Left lung (tissue), 10 donors: ENCODE data around the gene USP10. TPM values are rescaled to one million over a fixed set of nuclear protein-coding genes. Genes with fewer than 3 reads are reported as not detected.

Source experiments
- ATAC-seq: fragments of 200-7000 bp; cut with Tn5 transposase; one replicate; pipeline ENCODE4 v1.9.1; 2020; ENCODE audit warnings: moderate library complexity
- DNase-seq, 4 donors: peaks; one replicate each; pipeline ENCODE4 v3.0.0-alpha.2; 2013 to 2020
- H3K27ac ChIP-seq, 2 donors: fragments of 200-600 bp; sonication (generic) in 1 of 2; one replicate each; pipeline versions ENCODE4 v1.5.0 to v1.8.0; 2020 to 2021
- H3K27me3 ChIP-seq, 2 donors: fragments of 200-600 bp; sonication (generic) in 1 of 2; one replicate each; pipeline versions ENCODE4 v1.5.0 to v1.8.0; 2020 to 2021
- H3K36me3 ChIP-seq, 2 donors: fragments of 200-600 bp; sonication (generic) in 1 of 2; one replicate each; pipeline versions ENCODE4 v1.5.0 to v1.8.0; 2020 to 2021
- H3K4me1 ChIP-seq, 2 donors: fragments of 200-600 bp; one replicate each; pipeline ENCODE4 v1.8.0; 2021
- H3K4me3 ChIP-seq, 2 donors: fragments of 200-600 bp; sonication (generic) in 1 of 2; one replicate each; pipeline versions ENCODE4 v1.5.0 to v1.8.0; 2020 to 2021; ENCODE audit warnings: mild to moderate bottlenecking in 1 of 2
- H3K9me3 ChIP-seq, 2 donors: fragments of 200-600 bp; sonication (generic) in 1 of 2; one replicate each; pipeline versions ENCODE4 v1.5.0 to v1.8.0; 2020 to 2021
- intact Hi-C, 2 donors: fragments of 100-400 bp; cut with DNase I; formaldehyde crosslinking; loops; one replicate each; pipeline versions ENCODE4 v1.11.2 to v1.14.2; 2022
- polyA plus RNA-seq, 6 donors: library from polyadenylated mRNA; unstranded; fragments of 120-200 nt; gene quantifications; one replicate each; pipeline ENCODE4 v1.2.1, GENCODE V29; 2013; ENCODE audit not compliant: insufficient read length in 6 of 6
- total RNA-seq, 2 donors: library from RNA; stranded (reverse); fragmentation: NEBNext Ultra II Directional; extraction: Animal tissue kit (Norgen Biotek cat#: 25700); gene quantifications; one replicate each; pipeline ENCODE4 v1.2.1, GENCODE V29; 2021
- TF ChIP-seq, protein P1 (sequence below), 2 donors: fragments of 200-600 bp; sonication (generic) in 1 of 2; IDR thresholded peaks; one replicate each; pipeline versions ENCODE4 v1.5.0 to v1.8.0; 2021; ENCODE audit warnings: antibody characterized with exemption in 2 of 2
- donor health status: DM: no; HTN: yes; CAD: no.
- donor health status: DM: no; HTN: no; CAD: no.

The USP10 gene
- total and polyA plus RNA-seq, 8 donors: 57.4 to 102 (median 87.8) TPM

DNA sequence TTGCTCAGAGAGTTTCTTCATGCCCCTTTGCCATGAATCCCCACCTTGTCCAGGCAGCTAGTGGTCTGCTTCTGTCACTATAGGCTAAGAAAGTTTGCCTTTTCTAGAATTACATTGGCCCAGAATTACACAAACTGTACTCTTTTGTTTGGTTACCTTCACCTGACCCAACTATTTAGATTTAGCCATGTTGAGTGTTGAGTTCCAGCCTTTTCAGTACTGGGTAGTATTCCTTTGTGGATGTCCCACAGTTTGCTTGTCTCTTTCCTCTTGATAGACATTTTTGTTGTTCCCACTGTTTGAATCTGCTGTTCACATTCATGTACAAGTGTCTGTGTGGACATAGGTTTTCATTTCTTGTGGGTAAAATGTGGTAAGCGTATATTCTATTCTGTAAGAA is 22.3 kb downstream of the USP10 start:
- no peak for ATAC-seq
- peaks cover 21 to 70% of the 10 kb centered on the region in 2 donors for H3K4me1 ChIP-seq
- intact Hi-C loops: loop anchor here in 1 of 2 donors (10.0 kb wide), 2 partner anchors 47 to 197 kb away; no protein-coding TSS in a partner anchor

DNA sequence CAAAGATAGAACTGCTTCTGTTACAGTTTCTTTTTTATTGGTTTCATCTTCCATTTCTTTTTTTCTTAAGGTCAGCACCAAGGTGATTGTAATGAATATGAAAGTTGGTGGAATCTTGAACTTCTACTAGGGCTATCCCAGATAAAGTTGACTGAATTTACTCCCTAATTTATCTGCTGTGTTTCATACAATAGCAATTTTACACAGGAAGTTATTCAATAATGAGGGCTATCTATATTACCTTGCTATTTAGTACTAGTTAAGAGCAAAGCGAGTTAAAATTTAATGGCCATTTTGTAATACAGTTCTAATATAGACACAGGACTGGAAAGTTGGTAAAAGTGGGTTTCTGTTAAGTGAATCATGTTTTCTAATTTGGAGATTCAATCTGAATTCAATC is 24.1 kb downstream of the USP10 start:
- Histone ChIP-seq H3K4me1 (peaks cover 21 to 68% of the 10 kb centered on the region in 2 donors), H3K9me3 (no peaks in the 10 kb centered on the region), H3K27ac (no peak overlapping the region), H3K27me3 (no peaks in the 10 kb centered on the region), H3K36me3 (peaks cover 0 to 7% of the 10 kb centered on the region in 2 donors), H3K4me3 (no peak overlapping the region)
- intact Hi-C loops: loop anchor here in 1 of 2 donors (10.0 kb wide), 2 partner anchors 49 to 199 kb away; no protein-coding TSS in a partner anchor
- DNase-seq: no peak
- ATAC-seq: no peak
- TF ChIP-seq, protein P1, sequence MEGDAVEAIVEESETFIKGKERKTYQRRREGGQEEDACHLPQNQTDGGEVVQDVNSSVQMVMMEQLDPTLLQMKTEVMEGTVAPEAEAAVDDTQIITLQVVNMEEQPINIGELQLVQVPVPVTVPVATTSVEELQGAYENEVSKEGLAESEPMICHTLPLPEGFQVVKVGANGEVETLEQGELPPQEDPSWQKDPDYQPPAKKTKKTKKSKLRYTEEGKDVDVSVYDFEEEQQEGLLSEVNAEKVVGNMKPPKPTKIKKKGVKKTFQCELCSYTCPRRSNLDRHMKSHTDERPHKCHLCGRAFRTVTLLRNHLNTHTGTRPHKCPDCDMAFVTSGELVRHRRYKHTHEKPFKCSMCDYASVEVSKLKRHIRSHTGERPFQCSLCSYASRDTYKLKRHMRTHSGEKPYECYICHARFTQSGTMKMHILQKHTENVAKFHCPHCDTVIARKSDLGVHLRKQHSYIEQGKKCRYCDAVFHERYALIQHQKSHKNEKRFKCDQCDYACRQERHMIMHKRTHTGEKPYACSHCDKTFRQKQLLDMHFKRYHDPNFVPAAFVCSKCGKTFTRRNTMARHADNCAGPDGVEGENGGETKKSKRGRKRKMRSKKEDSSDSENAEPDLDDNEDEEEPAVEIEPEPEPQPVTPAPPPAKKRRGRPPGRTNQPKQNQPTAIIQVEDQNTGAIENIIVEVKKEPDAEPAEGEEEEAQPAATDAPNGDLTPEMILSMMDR (IDR thresholded peaks at IDR 0.05): no peak

More for the DNA sequence above, 22.3 kb downstream of the USP10 start:
- Histone ChIP-seq H3K27me3 (no peaks in the 10 kb centered on the region), H3K27ac (no peak overlapping the region), H3K4me3 (no peak overlapping the region), H3K36me3 (peaks cover 0 to 7% of the 10 kb centered on the region in 2 donors), H3K9me3 (no peaks in the 10 kb centered on the region)
- TF ChIP-seq, protein P1 (IDR thresholded peaks at IDR 0.05): no peak
- no peak for DNase-seq

GRCh38 chr16:84724606-84725309 is 25.0 kb downstream of the USP10 start:
- DNase-seq: no peak
- Histone ChIP-seq H3K4me1 (peaks cover 22 to 68% of the 10 kb centered on the region in 2 donors), H3K27me3 (no peaks in the 10 kb centered on the region), H3K9me3 (no peaks in the 10 kb centered on the region), H3K36me3 (peaks cover 0 to 7% of the 10 kb centered on the region in 2 donors), H3K4me3 (no peak overlapping the region), H3K27ac (no peak overlapping the region)
- TF ChIP-seq, protein P1 (IDR thresholded peaks at IDR 0.05): no peak
- no peak for ATAC-seq
- intact Hi-C loops: loop anchor here in 1 of 2 donors (5.0 to 10.0 kb wide), 3 partner anchors 50 to 200 kb away; no protein-coding TSS in a partner anchor

GRCh38 chr16:84725481-84726078 is 25.8 kb downstream of the USP10 start:
- Histone ChIP-seq H3K27ac (no peak overlapping the region), H3K9me3 (no peaks in the 10 kb centered on the region), H3K4me3 (no peak overlapping the region), H3K27me3 (no peaks in the 10 kb centered on the region), H3K36me3 (peaks cover 0 to 7% of the 10 kb centered on the region in 2 donors), H3K4me1 (peaks cover 27 to 71% of the 10 kb centered on the region in 2 donors)
- TF ChIP-seq, protein P1 (IDR thresholded peaks at IDR 0.05): no peak
- DNase-seq (no peak), ATAC-seq (no peak)
- intact Hi-C loops: loop anchor here in 1 of 2 donors (5.0 to 10.0 kb wide), 3 partner anchors 51 to 201 kb away; no protein-coding TSS in a partner anchor
